ENCODE measurements around the gene NFATC2.

Gene NFATC2

GRCh38 chr20:51372176-51372803 is 170.2 kb downstream of the NFATC2 start:
- peak; percentile 60 for DNase-seq

DNA sequence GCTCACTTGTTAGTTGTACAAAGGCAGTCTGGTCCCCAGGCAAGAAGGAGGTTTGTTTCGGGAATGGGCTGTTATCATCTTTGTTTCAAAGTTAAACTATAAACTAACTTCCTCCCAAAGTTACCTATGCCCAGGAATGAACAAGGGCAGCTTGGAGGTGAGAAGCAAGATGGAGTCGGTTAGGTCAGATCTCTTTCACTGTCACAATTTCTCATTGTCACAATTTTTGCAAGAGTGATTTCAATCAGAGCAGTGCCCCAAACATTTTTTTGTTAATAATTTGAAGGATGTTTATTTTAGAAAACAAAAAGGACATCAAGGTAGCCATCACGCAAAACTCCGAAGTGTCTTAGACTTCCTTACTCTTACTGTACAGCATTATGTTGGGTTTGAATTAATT is 170.8 kb downstream of the NFATC2 start:
- DNase-seq: no peak

DNA sequence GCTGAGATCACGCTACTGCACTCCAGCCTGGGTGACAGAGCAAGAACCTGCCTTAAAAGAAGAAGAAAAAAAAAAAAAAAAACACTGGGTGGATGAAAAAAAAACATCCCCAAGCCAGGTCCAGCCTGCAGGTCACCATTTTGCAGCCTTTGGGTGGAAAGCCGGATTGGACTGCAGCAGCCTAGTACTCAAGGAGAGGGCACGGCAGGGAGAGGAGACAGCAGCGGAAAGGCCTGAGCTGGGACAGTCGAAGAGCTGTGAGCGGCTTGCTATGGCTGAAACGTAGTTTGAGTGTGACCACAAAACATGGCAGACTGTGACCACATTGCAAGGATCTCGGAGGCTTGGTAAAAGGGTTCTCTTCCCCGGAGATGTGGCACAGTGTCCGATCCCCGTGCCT is 173.0 kb downstream of the NFATC2 start:
- no peak for DNase-seq

- DNase-seq: no peak
These were observed 173.9 kb downstream of the NFATC2 start for GRCh38 chr20:51368461-51369211.

DNA sequence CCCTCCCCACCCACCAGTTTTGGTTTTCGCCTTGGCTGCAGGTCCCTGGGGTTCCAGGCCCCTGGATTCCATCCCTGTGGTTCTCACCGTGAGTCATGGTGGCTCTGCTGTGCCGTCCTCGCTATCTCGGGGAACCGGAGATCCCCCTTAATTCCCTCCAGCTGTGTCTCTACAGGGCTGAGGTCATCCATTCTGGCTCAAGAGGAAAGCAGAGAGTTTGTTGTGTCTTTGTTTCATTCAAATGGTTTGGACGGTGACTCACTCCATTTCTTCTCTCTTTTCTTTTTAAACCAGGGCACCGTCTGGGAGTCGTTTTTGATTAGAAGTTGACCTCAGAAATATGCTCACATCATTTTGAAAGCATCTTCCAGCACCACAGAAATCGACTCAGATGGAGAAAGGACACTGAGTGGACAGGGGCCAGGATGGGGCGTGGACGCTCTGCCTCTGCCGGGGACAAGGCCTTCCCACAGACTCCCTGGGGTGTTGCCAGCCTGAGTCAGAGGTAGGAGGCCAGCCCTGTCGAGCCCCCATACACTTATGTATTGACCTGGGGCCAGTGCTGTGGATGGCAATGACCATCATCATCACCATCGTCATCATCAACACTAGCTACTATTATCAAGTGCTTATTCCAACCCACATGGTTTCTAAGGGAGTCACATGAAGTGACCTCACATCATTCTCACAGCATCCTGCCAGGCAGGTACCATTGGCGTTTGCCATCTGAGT is 176.2 kb downstream of the NFATC2 start:
- DNase-seq: no peak

- DNase-seq: no peak
These were observed 176.8 kb downstream of the NFATC2 start for GRCh38 chr20:51365670-51366069.

GRCh38 chr20:51363813-51364212 is 178.7 kb downstream of the NFATC2 start:
- DNase-seq: no peak

DNA sequence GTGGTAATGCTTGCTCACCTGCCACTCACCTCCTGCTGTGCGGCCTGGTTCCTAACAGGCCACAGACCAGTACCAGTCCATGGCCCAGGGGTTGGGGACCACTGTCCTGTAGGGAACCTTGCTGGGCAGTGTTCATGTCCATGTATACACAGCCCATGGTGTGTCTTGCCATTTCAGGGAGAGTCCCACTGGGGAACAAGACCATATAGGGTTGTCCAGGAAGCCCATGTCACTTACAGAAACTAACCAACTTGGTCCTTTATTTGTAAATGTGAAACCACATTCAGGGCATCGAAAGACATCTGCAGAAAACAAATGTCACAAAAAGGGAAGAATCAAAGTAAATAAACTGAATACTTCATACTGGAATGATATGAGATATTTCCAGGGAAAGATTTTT is 179.1 kb downstream of the NFATC2 start:
- no peak for DNase-seq

GRCh38 chr20:51362254-51362653 is 180.3 kb downstream of the NFATC2 start:
- DNase-seq: no peak

- no peak for DNase-seq
These were observed 181.3 kb downstream of the NFATC2 start for GRCh38 chr20:51361258-51361657.

- DNase-seq: no peak
These were observed 181.9 kb downstream of the NFATC2 start for GRCh38 chr20:51360451-51361201.

DNA sequence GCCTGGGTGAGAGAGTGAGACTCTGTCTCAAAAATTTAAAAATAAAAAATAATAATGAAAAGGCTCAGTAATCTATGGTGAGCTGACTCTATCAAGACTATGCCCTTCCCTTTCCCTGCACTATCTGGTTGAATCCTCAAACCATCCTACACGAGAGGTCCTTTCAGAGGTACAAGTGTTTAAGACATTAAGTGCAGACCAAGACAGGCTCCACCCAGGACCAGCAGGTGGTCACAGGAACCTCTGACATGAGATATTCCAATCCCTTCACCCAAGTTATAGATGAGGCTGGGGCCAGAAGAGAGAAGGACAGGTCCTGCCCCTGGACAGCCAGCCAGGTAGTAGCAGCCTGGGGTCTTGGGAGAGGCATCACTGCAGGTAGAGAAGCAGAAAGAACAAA is 182.6 kb downstream of the NFATC2 start:
- DNase-seq: no peak

DNA sequence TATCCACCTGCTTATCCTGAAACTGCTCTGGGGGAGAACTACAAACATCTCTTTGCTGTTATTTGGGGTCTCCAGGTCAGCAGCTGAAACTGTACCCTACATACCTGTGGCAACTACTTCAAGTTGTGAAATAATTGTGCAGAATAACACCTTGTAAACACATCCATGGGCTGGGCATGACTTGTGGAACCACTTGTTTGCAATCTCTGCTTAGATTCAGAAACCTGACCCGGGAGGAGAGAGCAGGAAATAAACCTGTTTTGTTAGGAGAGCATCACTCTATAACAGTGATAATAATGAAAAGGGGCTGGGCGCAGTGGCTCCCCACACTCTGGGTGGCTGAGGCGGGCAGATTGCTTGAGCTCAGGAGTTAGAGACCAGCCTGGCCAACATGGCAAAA is 183.1 kb downstream of the NFATC2 start:
- DNase-seq: no peak

DNA sequence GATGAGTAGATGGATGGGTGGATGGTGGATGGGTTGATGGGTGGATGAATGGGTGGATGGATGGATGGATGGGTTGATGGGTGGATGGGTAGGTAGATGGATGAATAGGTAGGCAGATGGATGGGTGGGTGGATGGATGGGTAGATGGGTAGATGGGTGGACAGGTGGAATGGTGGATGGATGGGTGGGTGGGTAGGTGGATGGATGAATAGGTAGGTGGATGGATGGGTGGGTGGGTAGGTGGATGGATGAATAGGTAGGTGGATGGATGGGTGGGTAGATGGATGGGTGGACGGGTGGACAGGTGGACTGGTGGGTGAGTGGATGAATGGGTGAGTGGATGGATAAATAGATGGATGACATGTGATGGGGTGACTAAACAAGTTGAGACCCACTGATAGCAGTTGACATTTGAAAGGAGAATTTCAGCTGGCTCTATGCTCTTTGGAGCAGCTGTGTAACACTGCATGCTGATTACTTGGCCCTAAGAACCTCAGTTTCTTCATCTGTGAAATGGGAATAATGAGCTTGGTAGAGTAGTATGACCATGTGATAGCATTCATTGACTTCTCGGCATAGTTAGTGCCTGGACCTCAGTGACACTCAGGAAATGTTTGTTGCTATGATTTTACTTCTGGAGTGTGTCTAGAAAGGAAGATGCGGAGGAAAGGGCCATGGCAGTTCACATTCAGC is 184.3 kb downstream of the NFATC2 start:
- no peak for DNase-seq

DNA sequence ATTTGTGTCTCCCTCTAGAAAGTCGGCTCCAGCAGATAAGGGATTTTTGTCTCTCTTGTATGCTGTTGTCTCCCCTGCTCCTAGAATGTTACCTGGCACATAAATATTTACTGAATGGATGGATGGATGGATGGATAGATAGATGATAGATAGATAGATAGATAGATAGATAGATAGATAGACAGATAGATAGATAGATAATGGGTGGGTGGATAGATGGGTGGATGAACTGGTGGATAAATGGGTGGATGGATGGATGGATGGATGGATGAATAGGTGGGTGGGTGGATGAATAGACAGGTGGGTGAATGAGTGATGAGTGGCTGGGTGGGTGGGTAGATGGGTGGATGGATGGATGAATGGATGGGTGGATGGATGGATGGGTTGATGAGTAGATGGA is 185.0 kb downstream of the NFATC2 start:
- DNase-seq: no peak

GRCh38 chr20:51356871-51357270 is 185.6 kb downstream of the NFATC2 start:
- DNase-seq: no peak

DNA sequence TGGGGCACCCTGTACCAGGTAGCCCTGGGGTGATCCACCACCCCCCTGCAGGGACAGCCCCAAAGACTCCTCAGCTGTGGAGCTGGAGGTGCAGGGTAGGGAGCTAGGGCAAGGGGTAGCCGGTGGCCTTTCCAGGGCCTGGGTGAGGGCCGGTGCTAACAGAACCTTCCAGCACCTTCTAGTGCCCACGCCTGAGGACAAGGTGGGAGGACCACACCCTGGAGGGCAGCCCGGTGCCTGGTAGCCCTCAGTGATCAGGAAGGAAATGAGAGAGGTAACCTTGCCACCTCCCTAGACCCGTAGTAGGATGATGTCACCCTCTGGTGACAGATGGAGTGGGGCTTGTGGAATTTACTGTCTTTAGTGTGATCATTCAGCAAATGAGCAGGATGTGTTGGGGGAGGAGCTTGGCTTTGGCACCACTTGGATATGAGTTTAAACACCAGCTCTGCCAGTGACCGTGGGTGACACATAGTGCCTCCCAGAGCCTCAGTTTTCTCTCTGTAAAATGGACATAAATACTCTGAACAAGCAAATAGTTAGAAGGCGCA is 187.7 kb downstream of the NFATC2 start:
- no peak for DNase-seq

GRCh38 chr20:51354191-51354768 is 188.2 kb downstream of the NFATC2 start:
- no peak for DNase-seq

DNA sequence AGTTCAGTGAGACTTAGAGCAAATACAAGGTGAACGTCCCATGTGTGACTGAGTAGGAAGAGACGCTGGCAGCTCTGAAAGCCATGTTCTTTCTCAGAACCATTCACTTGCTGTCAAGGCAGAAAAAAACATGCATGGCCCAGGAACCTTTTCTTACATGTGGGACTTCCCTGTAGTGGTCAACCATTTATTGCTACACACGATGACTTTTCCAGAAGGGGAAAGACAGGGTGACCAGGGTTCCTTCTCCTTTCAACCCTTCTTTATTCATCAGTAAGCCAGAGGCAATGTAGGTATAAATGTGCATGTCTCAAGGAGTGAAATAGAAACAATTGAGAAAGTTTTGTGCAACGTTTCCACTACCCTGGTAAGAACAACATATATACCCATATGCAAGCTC is 189.0 kb downstream of the NFATC2 start:
- no peak for DNase-seq

- DNase-seq: no peak
These were observed 189.7 kb downstream of the NFATC2 start for GRCh38 chr20:51352791-51353190.

GRCh38 chr20:51350941-51351631 is 191.4 kb downstream of the NFATC2 start:
- no peak for DNase-seq

Measured in CD4-positive, alpha-beta T cell treated with Interleukin-12 subunit alpha and Interleukin-12 subunit beta, for 1 hour (primary cell).